Measurements from ENCODE around the gene VEGFC. TPM values are rescaled to one million over a fixed set of nuclear protein-coding genes. Genes with fewer than 3 reads are reported as not detected.

Gene VEGFC
- total RNA-seq, 2 experiments from 2014 or later: not detected

- no peaks in the 10 kb centered on the region for H3K9me3 Mint-ChIP-seq
- intact Hi-C loops (cut with micrococcal nuclease): no loop called here
- no peak overlapping the region for H3K4me3 Mint-ChIP-seq
- POLR2A ChIA-PET: no interaction called here
- CTCF ChIA-PET: no interaction called here
- H3K27ac Mint-ChIP-seq: no peak overlapping the region
- no peaks in the 10 kb centered on the region for H3K36me3 Mint-ChIP-seq
- DNase-seq: no peak
- H3K4me1 Mint-ChIP-seq (ENCODE audit: low read depth): no peaks in the 10 kb centered on the region
- H3K27me3 Mint-ChIP-seq: no peaks in the 10 kb centered on the region
These were observed 83.9 kb downstream of the VEGFC start for GRCh38 chr4:176708771-176709311.

DNA sequence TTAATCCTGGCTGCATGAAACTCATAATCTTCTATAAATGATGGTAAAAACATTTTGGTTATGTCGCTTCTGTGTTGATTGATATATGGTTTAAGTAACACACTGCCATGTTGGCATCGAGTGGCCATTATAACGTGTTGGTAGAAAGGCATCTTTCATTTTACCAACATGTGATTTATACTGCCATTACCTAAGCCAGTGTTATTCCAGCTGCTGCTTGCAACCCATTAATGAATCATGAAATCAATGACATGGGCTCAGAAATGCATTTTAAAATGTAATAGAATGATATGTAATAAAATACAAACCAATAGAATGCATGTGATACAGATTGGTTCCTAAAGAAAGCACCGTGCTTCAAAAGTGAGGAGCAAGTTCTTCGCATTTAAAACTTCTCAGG, 102.0 kb downstream of the VEGFC start:
- intact Hi-C loops (cut with micrococcal nuclease): no loop called here
- no peaks in the 10 kb centered on the region for H3K4me1 Mint-ChIP-seq (ENCODE audit: low read depth)
- no peaks in the 10 kb centered on the region for H3K36me3 Mint-ChIP-seq
- no peak for DNase-seq
- H3K4me3 Mint-ChIP-seq: no peak overlapping the region
- no peaks in the 10 kb centered on the region for H3K9me3 Mint-ChIP-seq
- H3K27me3 Mint-ChIP-seq: no peaks in the 10 kb centered on the region
- ChIA-PET POLR2A (no interaction called here), CTCF (no interaction called here)
- H3K27ac Mint-ChIP-seq: no peak overlapping the region

GRCh38 chr4:176680668-176681180, 112.0 kb downstream of the VEGFC start:
- no peaks in the 10 kb centered on the region for H3K36me3 Mint-ChIP-seq
- H3K27ac Mint-ChIP-seq: no peak overlapping the region
- no peaks in the 10 kb centered on the region for H3K27me3 Mint-ChIP-seq
- intact Hi-C loops (cut with micrococcal nuclease): no loop called here
- H3K4me3 Mint-ChIP-seq: no peak overlapping the region
- ChIA-PET POLR2A (no interaction called here), CTCF (no interaction called here)
- DNase-seq: no peak
- no peaks in the 10 kb centered on the region for H3K4me1 Mint-ChIP-seq (ENCODE audit: low read depth)
- H3K9me3 Mint-ChIP-seq: no peaks in the 10 kb centered on the region

- Mint-ChIP-seq H3K4me1 (ENCODE audit: low read depth) (no peaks in the 10 kb centered on the region), H3K9me3 (no peaks in the 10 kb centered on the region), H3K36me3 (no peaks in the 10 kb centered on the region), H3K27me3 (no peaks in the 10 kb centered on the region), H3K4me3 (no peak overlapping the region), H3K27ac (no peak overlapping the region)
- CTCF ChIA-PET: no interaction called here
- POLR2A ChIA-PET: no interaction called here
- intact Hi-C loops (cut with micrococcal nuclease): no loop called here
- no peak for DNase-seq
These were observed 115.8 kb downstream of the VEGFC start for GRCh38 chr4:176676901-176677300.

GRCh38 chr4:176675810-176676209, 116.9 kb downstream of the VEGFC start:
- H3K4me3 Mint-ChIP-seq: no peak overlapping the region
- no peaks in the 10 kb centered on the region for H3K9me3 Mint-ChIP-seq
- ChIA-PET CTCF (no interaction called here), POLR2A (no interaction called here)
- H3K27me3 Mint-ChIP-seq: no peaks in the 10 kb centered on the region
- no peak for DNase-seq
- no peaks in the 10 kb centered on the region for H3K4me1 Mint-ChIP-seq (ENCODE audit: low read depth)
- intact Hi-C loops (cut with micrococcal nuclease): no loop called here
- no peak overlapping the region for H3K27ac Mint-ChIP-seq
- H3K36me3 Mint-ChIP-seq: no peaks in the 10 kb centered on the region

GRCh38 chr4:176671532-176671931, 121.2 kb downstream of the VEGFC start:
- H3K27ac Mint-ChIP-seq: no peak overlapping the region
- H3K9me3 Mint-ChIP-seq: no peaks in the 10 kb centered on the region
- no peaks in the 10 kb centered on the region for H3K36me3 Mint-ChIP-seq
- H3K27me3 Mint-ChIP-seq: no peaks in the 10 kb centered on the region
- POLR2A ChIA-PET: no interaction called here
- DNase-seq: no peak
- intact Hi-C loops (cut with micrococcal nuclease): no loop called here
- CTCF ChIA-PET: no interaction called here
- H3K4me1 Mint-ChIP-seq (ENCODE audit: low read depth): no peaks in the 10 kb centered on the region
- H3K4me3 Mint-ChIP-seq: no peak overlapping the region

GRCh38 chr4:176668324-176668723, 124.4 kb downstream of the VEGFC start:
- intact Hi-C loops (cut with micrococcal nuclease): no loop called here
- Mint-ChIP-seq H3K9me3 (no peaks in the 10 kb centered on the region), H3K36me3 (no peaks in the 10 kb centered on the region), H3K4me1 (ENCODE audit: low read depth) (no peaks in the 10 kb centered on the region), H3K27ac (no peak overlapping the region), H3K4me3 (no peak overlapping the region), H3K27me3 (no peaks in the 10 kb centered on the region)
- ChIA-PET POLR2A (no interaction called here), CTCF (no interaction called here)
- no peak for DNase-seq

GRCh38 chr4:176664964-176665363, 127.8 kb downstream of the VEGFC start:
- Mint-ChIP-seq H3K27ac (no peak overlapping the region), H3K27me3 (no peaks in the 10 kb centered on the region), H3K4me3 (no peak overlapping the region), H3K9me3 (no peaks in the 10 kb centered on the region), H3K36me3 (no peaks in the 10 kb centered on the region), H3K4me1 (ENCODE audit: low read depth) (no peaks in the 10 kb centered on the region)
- ChIA-PET CTCF (no interaction called here), POLR2A (no interaction called here)
- intact Hi-C loops (cut with micrococcal nuclease): no loop called here
- DNase-seq: no peak

- intact Hi-C loops (cut with micrococcal nuclease): no loop called here
- POLR2A ChIA-PET: no interaction called here
- Mint-ChIP-seq H3K9me3 (no peaks in the 10 kb centered on the region), H3K27ac (no peak overlapping the region), H3K27me3 (no peaks in the 10 kb centered on the region), H3K4me1 (ENCODE audit: low read depth) (no peaks in the 10 kb centered on the region), H3K36me3 (no peaks in the 10 kb centered on the region), H3K4me3 (no peak overlapping the region)
- CTCF ChIA-PET: no interaction called here
- no peak for DNase-seq
These were observed 132.2 kb downstream of the VEGFC start for GRCh38 chr4:176660561-176660960.

GRCh38 chr4:176656108-176656507, 136.6 kb downstream of the VEGFC start:
- Mint-ChIP-seq H3K27me3 (no peaks in the 10 kb centered on the region), H3K4me3 (no peak overlapping the region), H3K9me3 (no peaks in the 10 kb centered on the region), H3K36me3 (no peaks in the 10 kb centered on the region), H3K27ac (no peak overlapping the region), H3K4me1 (ENCODE audit: low read depth) (no peaks in the 10 kb centered on the region)
- DNase-seq: no peak
- POLR2A ChIA-PET: no interaction called here
- intact Hi-C loops (cut with micrococcal nuclease): loop anchor here (10.0 kb wide), 1 partner anchor 389 kb away; no protein-coding TSS in a partner anchor
- CTCF ChIA-PET: no interaction called here

- H3K36me3 Mint-ChIP-seq: no peaks in the 10 kb centered on the region
- intact Hi-C loops (cut with micrococcal nuclease): loop anchor here (10.0 kb wide), 1 partner anchor 390 kb away; no protein-coding TSS in a partner anchor
- no peaks in the 10 kb centered on the region for H3K4me1 Mint-ChIP-seq (ENCODE audit: low read depth)
- H3K4me3 Mint-ChIP-seq: no peak overlapping the region
- H3K27ac Mint-ChIP-seq: no peak overlapping the region
- no peak for DNase-seq
- no peaks in the 10 kb centered on the region for H3K27me3 Mint-ChIP-seq
- POLR2A ChIA-PET: no interaction called here
- CTCF ChIA-PET: no interaction called here
- H3K9me3 Mint-ChIP-seq: no peaks in the 10 kb centered on the region
These were observed 138.0 kb downstream of the VEGFC start for GRCh38 chr4:176654565-176655216.

DNA sequence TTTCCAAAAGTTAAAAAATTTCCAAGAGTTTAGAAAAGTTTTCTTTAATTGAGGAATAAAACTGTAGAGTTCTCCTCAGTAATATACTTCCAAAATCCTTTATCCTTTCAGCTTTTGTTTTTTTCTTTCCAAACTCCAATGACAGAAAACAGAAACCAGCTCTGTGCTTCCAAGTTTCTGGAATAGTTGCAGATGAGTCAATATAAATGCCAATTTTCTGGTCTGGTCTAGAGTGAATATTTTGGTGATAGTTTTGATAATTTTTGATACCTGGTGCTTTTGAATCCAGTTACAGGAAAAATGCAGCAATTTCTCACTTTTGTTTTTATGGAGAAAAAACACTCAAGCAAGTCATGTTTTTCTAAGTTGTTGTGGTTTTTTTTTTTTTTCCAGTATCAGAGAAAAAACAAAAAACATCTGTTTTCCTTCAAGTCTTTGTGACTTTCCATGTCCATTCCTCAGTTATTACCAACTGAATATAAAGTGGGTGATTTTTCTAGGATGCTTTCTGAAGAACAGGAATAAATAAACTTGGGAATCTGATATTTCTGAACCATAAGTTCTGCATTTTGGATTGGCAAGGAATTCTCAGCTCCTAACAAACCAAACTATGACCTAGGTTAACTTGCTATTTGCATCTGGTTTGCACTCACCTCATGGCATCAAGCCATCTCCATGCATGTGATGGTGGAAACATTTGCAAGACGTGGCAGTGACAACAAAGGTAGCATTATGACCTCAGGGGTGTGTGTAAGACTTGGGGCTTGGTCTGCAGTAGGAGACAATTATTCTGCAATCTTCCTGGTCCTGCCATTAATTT, 139.1 kb downstream of the VEGFC start:
- Mint-ChIP-seq H3K4me1 (ENCODE audit: low read depth) (no peaks in the 10 kb centered on the region), H3K36me3 (no peaks in the 10 kb centered on the region), H3K27me3 (no peaks in the 10 kb centered on the region), H3K27ac (no peak overlapping the region), H3K9me3 (no peaks in the 10 kb centered on the region), H3K4me3 (no peak overlapping the region)
- intact Hi-C loops (cut with micrococcal nuclease): loop anchor here (10.0 kb wide), 1 partner anchor 391 kb away; no protein-coding TSS in a partner anchor
- DNase-seq: no peak
- ChIA-PET CTCF (no interaction called here), POLR2A (no interaction called here)

- no peak overlapping the region for H3K27ac Mint-ChIP-seq
- intact Hi-C loops (cut with micrococcal nuclease): loop anchor here (10.0 kb wide), 1 partner anchor 272 kb away; no protein-coding TSS in a partner anchor
- CTCF ChIA-PET: no interaction called here
- POLR2A ChIA-PET: no interaction called here
- DNase-seq: no peak
- H3K4me3 Mint-ChIP-seq: no peak overlapping the region
- no peaks in the 10 kb centered on the region for H3K4me1 Mint-ChIP-seq (ENCODE audit: low read depth)
- no peaks in the 10 kb centered on the region for H3K9me3 Mint-ChIP-seq
- H3K27me3 Mint-ChIP-seq: no peaks in the 10 kb centered on the region
- no peaks in the 10 kb centered on the region for H3K36me3 Mint-ChIP-seq
These were observed 146.4 kb downstream of the VEGFC start for GRCh38 chr4:176646311-176646710.

Data from activated CD4-positive, alpha-beta memory T cell treated with anti-CD3 and anti-CD28 coated beads for 36 hours (primary cell).